NCI-H128 (cell line): ENCODE data around the gene AFTPH.

Experiments used
- DNase-seq: peaks from one replicate; lab custom pipeline; 2025; ENCODE audit not compliant: unreplicated experiment; lab: John Stamatoyannopoulos, UW

Gene AFTPH

GRCh38 chr2:64627860-64628841 lies 104.0 kb downstream of the AFTPH start:
- no peak for DNase-seq

DNA sequence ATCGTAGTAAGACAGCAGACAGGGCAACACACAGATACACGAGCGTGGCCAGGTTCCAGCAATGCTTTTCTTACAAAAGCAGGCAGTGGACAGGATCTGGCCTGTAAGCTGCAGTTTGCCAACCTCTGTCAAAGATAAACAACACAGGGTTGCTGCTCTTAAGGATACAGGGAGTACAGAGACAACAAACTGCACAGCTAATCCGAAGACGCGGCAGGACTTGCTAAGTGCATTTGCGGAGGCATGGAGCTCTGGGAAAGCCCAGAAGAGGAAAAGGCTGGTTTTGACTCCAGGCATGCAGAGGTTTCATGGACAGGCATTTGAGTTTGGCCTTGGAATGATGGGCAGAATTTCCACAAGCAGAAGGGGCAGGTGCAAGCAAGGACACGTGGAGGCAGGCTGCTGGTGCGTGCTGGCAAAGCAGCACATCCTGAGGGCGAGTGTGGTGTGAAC lies 105.2 kb downstream of the AFTPH start:
- no peak for DNase-seq

DNA sequence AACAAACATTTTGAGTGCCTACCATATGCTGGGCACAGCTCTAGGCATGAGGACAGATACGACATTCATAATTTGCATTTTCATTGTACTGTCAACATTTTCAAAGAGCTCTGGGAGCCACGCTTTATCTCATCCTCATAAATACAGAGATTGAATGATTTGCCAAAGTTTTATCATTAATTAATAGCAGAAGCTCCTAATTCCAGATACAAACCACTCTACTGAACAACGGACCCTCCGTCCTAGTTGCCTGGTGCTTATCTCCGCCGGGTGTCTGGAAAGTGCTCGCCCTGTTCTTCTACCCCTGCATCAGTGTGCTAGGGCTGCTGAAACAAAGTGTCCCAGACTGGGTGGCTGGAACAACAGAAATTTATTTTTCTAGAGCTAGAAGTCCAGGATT lies 105.7 kb downstream of the AFTPH start:
- no peak for DNase-seq

- DNase-seq, result no peak
These were observed 106.6 kb downstream of the AFTPH start for GRCh38 chr2:64630752-64631151.

- no peak for DNase-seq
These were observed 107.6 kb downstream of the AFTPH start for GRCh38 chr2:64631771-64632170.

GRCh38 chr2:64632835-64633819 lies 109.0 kb downstream of the AFTPH start:
- no peak for DNase-seq

DNA sequence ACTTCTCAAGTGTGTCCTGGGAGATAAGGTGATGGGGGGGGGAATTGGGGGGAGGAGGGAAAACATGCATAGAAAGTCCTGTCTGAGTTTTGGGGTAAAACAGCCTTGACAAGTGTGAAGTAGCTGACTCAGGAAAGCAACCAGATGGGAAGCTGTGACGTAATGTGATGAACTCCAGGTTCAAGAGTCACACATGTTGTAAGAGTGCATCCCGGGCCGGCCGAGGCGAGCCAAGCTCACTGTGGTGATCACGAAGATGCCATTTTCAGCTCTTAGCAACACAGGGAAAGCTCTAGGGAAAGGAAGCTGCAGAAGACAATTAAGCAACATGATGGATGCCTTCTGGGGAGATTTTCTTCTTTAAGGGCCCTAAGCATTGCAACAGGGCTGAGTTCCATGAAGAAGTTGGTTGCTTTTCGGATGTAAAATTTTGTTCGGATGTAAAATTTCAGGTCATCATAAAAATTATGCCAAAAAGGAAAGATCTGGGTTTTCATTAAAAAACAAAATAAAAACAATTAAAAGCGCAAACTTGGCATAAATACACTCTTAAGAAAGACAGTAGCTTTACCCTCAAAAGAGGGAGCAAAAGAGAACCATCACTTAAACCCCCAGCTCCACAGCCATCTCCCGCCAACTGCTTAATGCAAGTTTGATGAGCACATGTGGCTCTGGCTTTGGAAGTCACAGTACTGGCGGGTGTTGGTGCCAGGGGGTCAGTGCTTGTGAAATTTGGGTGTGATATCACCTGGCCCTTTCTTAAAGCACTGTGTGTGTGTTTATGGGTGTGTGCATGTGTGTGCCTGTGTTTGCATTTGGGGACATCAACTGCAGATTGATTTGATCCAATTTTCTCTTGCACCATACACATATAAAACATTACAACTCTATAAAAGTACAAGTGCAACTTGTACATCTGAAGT lies 110.5 kb downstream of the AFTPH start:
- DNase-seq, result no peak

GRCh38 chr2:64635976-64636911 lies 112.1 kb downstream of the AFTPH start:
- no peak for DNase-seq

GRCh38 chr2:64637000-64637635 lies 113.0 kb downstream of the AFTPH start:
- DNase-seq, result no peak

- DNase-seq, result no peak
These were observed 113.8 kb downstream of the AFTPH start for GRCh38 chr2:64637931-64638330.

DNA sequence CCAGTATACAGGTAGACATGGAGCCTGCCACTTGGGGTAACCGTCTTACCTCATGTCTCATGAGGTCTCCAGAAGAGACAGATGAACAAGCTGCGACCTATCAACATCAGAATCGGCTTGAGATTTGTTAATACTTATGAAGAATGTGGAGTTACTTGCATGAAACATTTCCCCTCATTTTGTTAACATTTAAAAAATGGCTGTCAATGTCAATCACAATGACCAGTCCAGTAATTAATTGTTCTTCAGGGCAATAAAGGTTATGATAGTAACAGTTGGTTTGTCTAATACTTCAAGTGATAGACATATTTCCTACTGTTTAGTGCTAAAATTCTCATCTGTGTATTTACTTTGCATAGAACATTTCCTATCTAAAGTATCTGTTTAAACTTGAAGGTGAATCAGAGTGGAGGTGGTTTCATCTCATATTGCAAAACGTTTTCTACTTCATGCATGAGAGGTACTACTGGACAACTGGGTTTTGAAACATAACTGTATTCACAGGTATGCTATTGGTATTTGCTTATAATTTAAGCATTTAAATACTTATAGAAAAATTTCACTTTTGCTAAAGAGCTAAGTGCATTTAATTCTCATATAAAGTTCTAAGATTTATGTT lies 114.5 kb downstream of the AFTPH start:
- DNase-seq, result no peak

- DNase-seq, result no peak
These were observed 115.6 kb downstream of the AFTPH start for GRCh38 chr2:64639691-64640090.

DNA sequence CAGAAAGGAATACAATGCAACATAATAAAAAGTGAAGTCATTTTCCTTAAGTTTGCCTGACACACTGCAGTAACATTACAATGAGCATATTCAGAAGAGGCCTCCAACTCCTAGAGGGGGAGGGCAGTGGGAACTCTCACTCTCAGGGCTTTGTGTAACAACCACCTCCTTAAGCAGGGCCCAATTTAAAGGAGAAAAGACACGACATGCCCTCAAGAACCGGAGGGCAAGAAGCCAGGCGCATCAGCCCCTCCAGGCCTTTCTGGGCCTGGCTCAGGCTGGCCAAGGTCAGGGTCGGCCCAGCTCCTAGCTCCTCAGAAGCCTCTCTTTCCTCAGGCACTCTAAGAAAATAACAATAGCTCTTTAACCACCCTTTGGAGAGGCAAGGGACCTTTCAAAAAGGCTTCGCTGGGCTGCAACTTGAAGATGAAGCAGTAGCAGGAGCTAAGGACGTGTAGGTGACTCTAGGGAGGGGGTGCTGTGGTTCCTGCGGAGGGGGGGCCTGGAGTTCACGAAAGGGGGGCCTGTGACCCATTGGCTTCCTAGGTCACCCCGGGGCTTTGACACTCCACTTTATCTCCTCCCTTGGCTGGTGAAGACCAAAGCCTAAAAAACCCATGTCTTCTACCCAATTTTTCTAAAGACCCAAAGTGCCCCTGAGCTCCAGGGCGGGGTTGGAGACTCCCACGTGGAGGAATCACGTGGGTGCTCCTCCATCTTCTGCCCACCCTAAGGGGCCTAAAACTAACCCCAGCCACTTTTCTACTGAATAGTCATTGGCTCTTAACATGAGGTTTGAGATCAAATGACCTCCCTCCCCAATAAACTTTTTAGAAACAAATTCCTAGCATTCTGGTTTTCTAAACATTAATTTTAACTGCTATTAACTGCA lies 116.3 kb downstream of the AFTPH start:
- DNase-seq, result no peak

- DNase-seq, result no peak
These were observed 117.5 kb downstream of the AFTPH start for GRCh38 chr2:64641599-64641998.
